GM20000 (cell line): Measurements from ENCODE around the gene LRP1.
"Not testable (repeated sequence)": the region's sequence is repeated elsewhere in the genome, so short reads cannot be mapped to it uniquely, and the experiment has no call there.

Experiments
- DNase-seq: peaks from one replicate; pipeline ENCODE4 v3.0.0; 2012; ENCODE audit warnings: low spot score
- TF ChIP-seq, protein P1 (sequence below): IDR thresholded peaks from 2 replicates; pipeline ENCODE4 v1.5.1; 2012; ENCODE audit warnings: mild to moderate bottlenecking, control low read depth; ENCODE audit errors: extremely low read depth, missing control alignments

LRP1 gene

DNA sequence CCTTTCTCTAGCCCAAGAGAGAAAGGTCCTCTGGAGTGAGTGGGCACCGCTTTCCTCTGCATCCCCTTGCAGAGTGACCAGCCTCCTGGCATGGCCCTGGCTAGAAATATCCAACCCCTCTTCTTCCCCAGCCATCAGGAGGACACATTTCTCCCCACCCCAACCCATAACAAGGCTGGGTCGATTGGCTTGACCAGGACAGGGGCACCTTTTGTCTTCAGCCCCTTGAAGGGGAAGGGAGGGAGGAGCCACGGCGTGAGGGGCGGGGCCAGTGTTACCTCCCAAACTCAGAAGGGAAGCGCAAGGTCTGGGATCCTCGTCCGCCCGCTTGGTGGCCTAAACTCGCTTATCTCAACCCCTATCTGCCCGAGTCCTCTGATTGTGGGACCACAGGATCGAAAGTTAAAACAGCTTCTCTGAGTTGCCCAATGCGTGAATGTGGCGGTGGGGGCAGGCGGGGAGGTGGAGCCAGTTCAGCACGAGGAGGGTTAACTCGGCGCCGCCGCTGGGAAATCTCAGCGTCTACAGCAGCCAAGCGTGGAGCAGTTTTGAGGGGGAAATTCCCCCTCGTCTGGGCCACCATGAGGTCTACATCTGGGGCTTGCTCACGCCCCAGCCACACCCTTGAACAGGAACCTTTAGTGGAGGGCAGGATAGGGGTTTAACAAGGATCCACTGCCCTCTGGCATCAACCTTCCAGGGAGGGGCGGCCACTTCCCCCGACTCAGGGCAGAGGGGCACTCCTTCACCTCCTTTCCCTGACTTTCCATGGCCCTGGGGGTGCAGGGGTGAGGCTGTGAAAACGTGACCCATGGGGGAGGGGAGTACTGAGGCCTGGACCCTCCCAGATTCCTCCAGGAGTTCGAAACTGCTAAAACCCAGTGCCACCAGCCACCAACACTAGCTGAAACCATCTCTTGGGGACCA lies 17.9 kb upstream of the LRP1 start:
- TF ChIP-seq, protein P1, sequence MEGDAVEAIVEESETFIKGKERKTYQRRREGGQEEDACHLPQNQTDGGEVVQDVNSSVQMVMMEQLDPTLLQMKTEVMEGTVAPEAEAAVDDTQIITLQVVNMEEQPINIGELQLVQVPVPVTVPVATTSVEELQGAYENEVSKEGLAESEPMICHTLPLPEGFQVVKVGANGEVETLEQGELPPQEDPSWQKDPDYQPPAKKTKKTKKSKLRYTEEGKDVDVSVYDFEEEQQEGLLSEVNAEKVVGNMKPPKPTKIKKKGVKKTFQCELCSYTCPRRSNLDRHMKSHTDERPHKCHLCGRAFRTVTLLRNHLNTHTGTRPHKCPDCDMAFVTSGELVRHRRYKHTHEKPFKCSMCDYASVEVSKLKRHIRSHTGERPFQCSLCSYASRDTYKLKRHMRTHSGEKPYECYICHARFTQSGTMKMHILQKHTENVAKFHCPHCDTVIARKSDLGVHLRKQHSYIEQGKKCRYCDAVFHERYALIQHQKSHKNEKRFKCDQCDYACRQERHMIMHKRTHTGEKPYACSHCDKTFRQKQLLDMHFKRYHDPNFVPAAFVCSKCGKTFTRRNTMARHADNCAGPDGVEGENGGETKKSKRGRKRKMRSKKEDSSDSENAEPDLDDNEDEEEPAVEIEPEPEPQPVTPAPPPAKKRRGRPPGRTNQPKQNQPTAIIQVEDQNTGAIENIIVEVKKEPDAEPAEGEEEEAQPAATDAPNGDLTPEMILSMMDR, result no peak
- DNase-seq, result peak; percentile 72

- TF ChIP-seq, protein P1, result no peak
- DNase-seq, result peak; percentile 78
These were observed 17.1 kb upstream of the LRP1 start, which contains the start of gene STAT6 for GRCh38 chr12:57111031-57111734. Gene STAT6 (minus strand): TSS chr12:57111362. CDS start chr12:57108278, 3,084 bp downstream.

GRCh38 chr12:57112492-57113294 lies 15.6 kb upstream of the LRP1 start:
- no peak for DNase-seq
- TF ChIP-seq, protein P1, result peak; percentile 70

- TF ChIP-seq, protein P1, result no peak
- no peak for DNase-seq
These were observed 11.6 kb upstream of the LRP1 start for GRCh38 chr12:57116580-57117281.

GRCh38 chr12:57118711-57119271 lies 9.5 kb upstream of the LRP1 start:
- DNase-seq, result no peak

GRCh38 chr12:57119294-57120085 lies 8.8 kb upstream of the LRP1 start:
- no peak for DNase-seq
- TF ChIP-seq, protein P1, result no peak

More at GRCh38 chr12:57118711-57119271, 9.5 kb upstream of the LRP1 start:
- TF ChIP-seq, protein P1, result no peak

DNA sequence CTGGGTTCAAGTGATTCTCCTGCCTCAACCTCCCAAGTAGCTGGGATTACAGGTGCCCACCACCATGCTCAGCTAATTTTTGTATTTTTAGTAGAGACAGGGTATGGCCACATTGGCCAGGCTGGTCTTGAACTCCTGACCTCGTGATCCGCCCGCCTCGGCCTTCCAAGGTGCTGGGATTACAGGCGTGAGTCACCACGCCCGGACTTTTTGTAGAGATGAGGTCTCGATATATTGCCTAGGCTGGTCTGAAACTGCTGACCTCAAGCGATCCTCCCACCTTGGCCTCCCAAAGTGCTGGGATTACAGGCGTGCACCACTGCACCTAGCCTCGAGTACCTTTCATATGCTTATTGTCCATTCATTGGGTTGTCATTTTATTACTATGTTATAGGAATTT lies 7.6 kb upstream of the LRP1 start:
- not testable (repeated sequence) for DNase-seq
